ENCODE measurements around the gene PSG11. TPM values are rescaled to one million over a fixed set of nuclear protein-coding genes. Genes with fewer than 3 reads are reported as not detected.

PSG11 gene
- total RNA-seq, 1 experiment from 2014 or later = not detected

GRCh38 chr19:42965176-42965575 is 61.1 kb downstream of the PSG11 start:
- Mint-ChIP-seq H3K36me3 (ENCODE audit: insufficient read depth, unreplicated experiment) (no peaks in the 10 kb centered on the region), H3K9me3 (ENCODE audit: unreplicated experiment) (no peaks in the 10 kb centered on the region), H3K27ac (ENCODE audit: low read depth, unreplicated experiment) (no peak overlapping the region), H3K4me3 (ENCODE audit: unreplicated experiment) (no peak overlapping the region), H3K27me3 (ENCODE audit: insufficient read depth, unreplicated experiment) (no peaks in the 10 kb centered on the region), H3K4me1 (ENCODE audit: insufficient read depth, unreplicated experiment) (peaks cover 6% of the 10 kb centered on the region)
- intact Hi-C loops (cut with micrococcal nuclease) = no loop called here
- no TSS peak for BruUV-seq (replicated peaks)
- CTCF ChIA-PET = no interaction called here
- POLR2A ChIA-PET = no interaction called here
- no peak for DNase-seq (ENCODE audit: unreplicated experiment)
- no peak for TF ChIP-seq CTCF (IDR thresholded peaks at IDR 0.05; ENCODE audit: unreplicated experiment)

GRCh38 chr19:42961119-42961518 is 65.2 kb downstream of the PSG11 start:
- ChIA-PET POLR2A (no interaction called here), CTCF (no interaction called here)
- Mint-ChIP-seq H3K9me3 (ENCODE audit: unreplicated experiment) (no peaks in the 10 kb centered on the region), H3K36me3 (ENCODE audit: insufficient read depth, unreplicated experiment) (no peaks in the 10 kb centered on the region), H3K4me1 (ENCODE audit: insufficient read depth, unreplicated experiment) (peaks cover 6% of the 10 kb centered on the region), H3K27me3 (ENCODE audit: insufficient read depth, unreplicated experiment) (no peaks in the 10 kb centered on the region), H3K27ac (ENCODE audit: low read depth, unreplicated experiment) (no peak overlapping the region), H3K4me3 (ENCODE audit: unreplicated experiment) (no peak overlapping the region)
- no TSS peak for BruUV-seq (replicated peaks)
- DNase-seq (ENCODE audit: unreplicated experiment) = no peak
- intact Hi-C loops (cut with micrococcal nuclease) = no loop called here
- TF ChIP-seq CTCF (IDR thresholded peaks at IDR 0.05; ENCODE audit: unreplicated experiment) = no peak

Other genes starting within 250 kb of the PSG11 start
- gene PSG1, start 146.8 kb downstream of the PSG11 start, total RNA-seq (2022) = not detected in 2 replicates
- gene PSG6, start 108.6 kb downstream of the PSG11 start, total RNA-seq (2022) = not detected in 2 replicates
- not detected in 2 replicates for gene PSG7, start 89.3 kb downstream of the PSG11 start, total RNA-seq (2022)
- not detected in 2 replicates for gene PSG2, start 56.2 kb upstream of the PSG11 start, total RNA-seq (2022)
- gene PSG5, start 160.1 kb upstream of the PSG11 start, total RNA-seq (2022) = not detected in 2 replicates
- gene PSG4, start 179.2 kb upstream of the PSG11 start, total RNA-seq (2022) = 3.9 and 14.0 TPM in 2 replicates
- not detected in 2 replicates for gene PSG9, start 243.1 kb upstream of the PSG11 start, total RNA-seq (2022)